ENCODE results near the gene FUT7. TPM values are rescaled to one million over a fixed set of nuclear protein-coding genes. Genes with fewer than 3 reads are reported as not detected.

Gene FUT7
- total and polyA plus RNA-seq, 9 of the 15 experiments (the other 6 are each of a cell fraction or from before 2014, with no cell fraction given), result not detected

DNA sequence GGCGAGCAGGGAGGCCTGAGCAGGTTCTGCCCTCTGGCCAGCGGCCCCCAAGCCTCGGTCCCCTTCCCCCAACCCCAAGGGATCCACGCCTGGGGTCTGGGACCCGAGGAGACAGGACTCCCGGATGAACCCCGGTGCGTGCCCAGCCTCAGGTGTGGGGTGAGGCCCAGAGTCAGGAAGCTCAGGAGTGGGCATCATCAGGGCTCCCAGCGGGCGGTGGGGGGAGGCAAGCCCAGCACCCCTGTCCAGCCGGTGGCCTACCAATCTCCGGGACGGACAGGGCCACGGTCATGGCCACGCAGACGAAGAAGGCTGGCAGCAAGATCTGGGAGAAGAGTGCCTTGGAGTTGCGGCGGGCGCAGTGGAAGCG, 18.3 kb downstream of the FUT7 start:
- Histone ChIP-seq H3K9me1 (ENCODE audit: control insufficient read depth, insufficient read depth, low read length) (no peaks in the 10 kb centered on the region), H3K9ac (ENCODE audit: insufficient read depth in 1 of 2, low read depth in 2 of 2, low read length in 2 of 2) (peak overlapping the region in 1 of 2 experiments; percentile 68; a peak in 2 of 4 replicates), H3K36me3 (ENCODE audit: control insufficient read depth, insufficient read depth, low read length) (no peaks in the 10 kb centered on the region), H3K27me3 (ENCODE audit: control insufficient read depth in 2 of 2, insufficient read depth in 2 of 2, low read length in 2 of 2) (no peaks in the 10 kb centered on the region), H2AFZ (ENCODE audit: low read depth, low read length) (no peak overlapping the region), H4K20me1 (replicated peaks; ENCODE audit: control insufficient read depth, insufficient read depth, low read length) (no peaks in the 10 kb centered on the region), H3K4me1 (replicated peaks in 1 of 2; ENCODE audit: control insufficient read depth in 2 of 2, insufficient read depth in 2 of 2, low read length in 2 of 2) (peaks cover 0 to 66% of the 10 kb centered on the region in 2 experiments; a peak in 2 of 5 replicates), H3K9me3 (replicated peaks; ENCODE audit: control insufficient read depth, insufficient read depth, low read depth, low read length) (no peaks in the 10 kb centered on the region), H3K79me2 (ENCODE audit: control insufficient read depth, insufficient read depth, low read length) (no peaks in the 10 kb centered on the region), H3K4me2 (ENCODE audit: insufficient read depth, low read length) (no peak overlapping the region), H3K4me3 (no peak overlapping the region), H3K27ac (ENCODE audit: extremely low read depth, low read depth, low read length) (no peak overlapping the region)
- intact Hi-C loops (cut with micrococcal nuclease) (no loop called here), in situ Hi-C loops (cut with MboI) (no loop called here)
- no peak for FAIRE-seq
- ChIA-PET CTCF (ENCODE audit: low intra/inter-chr PET ratio) (no interaction called here), POLR2A (interaction anchor here (1.1 kb wide), 1 partner anchor 21 kb away, joined by 3 read pairs; no protein-coding TSS in a partner anchor)
- WGBS (ENCODE audit: insufficient coverage, low coverage, missing lambda C conversion rate), result 81% methylated on average over 14 of the region's 20 CpGs
- DNase-seq (ENCODE audit: extremely low read depth in 1 of 4, low spot score in 3 of 4), result no peak
- no peak; the same call in 2 of the 3 replicates for ATAC-seq
- TF ChIP-seq ZKSCAN1 (IDR thresholded peaks at IDR 0.05; ENCODE audit: low read depth, low read length) (no peak), YY1 (IDR thresholded peaks at IDR 0.05; ENCODE audit: borderline replicate concordance in 1 of 3, control insufficient read depth in 1 of 3, extremely low read depth in 1 of 3, insufficient read depth in 3 of 3, insufficient read length in 1 of 3, insufficient replicate concordance in 2 of 3, low read depth in 1 of 3, low read length in 2 of 3) (no peak), ZNF507 (tag; conservative IDR thresholded peaks at IDR 0.05) (no peak), ZBTB33 (CRISPR knock-in tag; IDR thresholded peaks at IDR 0.05) (peak; percentile 41; the same call in 1 of the 2 replicates), SIN3A (IDR thresholded peaks at IDR 0.05; ENCODE audit: borderline replicate concordance in 2 of 2, control insufficient read depth in 1 of 2, low read depth in 2 of 2, low read length in 2 of 2) (no peak), NFE2L1 (tag; IDR thresholded peaks at IDR 0.05; ENCODE audit: borderline replicate concordance, low read depth) (no peak), HNRNPL (IDR thresholded peaks at IDR 0.05; ENCODE audit: low read depth, low read length) (0 out of 2 replicates have a peak, but pooled peaks have one; percentile 26), HMGN3 (IDR thresholded peaks at IDR 0.05; ENCODE audit: borderline replicate concordance, extremely low read depth, insufficient read length, low read depth, low read length) (peak; percentile 34)
- TF ChIP-seq, protein P1, sequence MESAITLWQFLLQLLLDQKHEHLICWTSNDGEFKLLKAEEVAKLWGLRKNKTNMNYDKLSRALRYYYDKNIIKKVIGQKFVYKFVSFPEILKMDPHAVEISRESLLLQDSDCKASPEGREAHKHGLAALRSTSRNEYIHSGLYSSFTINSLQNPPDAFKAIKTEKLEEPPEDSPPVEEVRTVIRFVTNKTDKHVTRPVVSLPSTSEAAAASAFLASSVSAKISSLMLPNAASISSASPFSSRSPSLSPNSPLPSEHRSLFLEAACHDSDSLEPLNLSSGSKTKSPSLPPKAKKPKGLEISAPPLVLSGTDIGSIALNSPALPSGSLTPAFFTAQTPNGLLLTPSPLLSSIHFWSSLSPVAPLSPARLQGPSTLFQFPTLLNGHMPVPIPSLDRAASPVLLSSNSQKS (CRISPR knock-in tag; IDR thresholded peaks at IDR 0.05), result no peak
- TF ChIP-seq, protein P2, sequence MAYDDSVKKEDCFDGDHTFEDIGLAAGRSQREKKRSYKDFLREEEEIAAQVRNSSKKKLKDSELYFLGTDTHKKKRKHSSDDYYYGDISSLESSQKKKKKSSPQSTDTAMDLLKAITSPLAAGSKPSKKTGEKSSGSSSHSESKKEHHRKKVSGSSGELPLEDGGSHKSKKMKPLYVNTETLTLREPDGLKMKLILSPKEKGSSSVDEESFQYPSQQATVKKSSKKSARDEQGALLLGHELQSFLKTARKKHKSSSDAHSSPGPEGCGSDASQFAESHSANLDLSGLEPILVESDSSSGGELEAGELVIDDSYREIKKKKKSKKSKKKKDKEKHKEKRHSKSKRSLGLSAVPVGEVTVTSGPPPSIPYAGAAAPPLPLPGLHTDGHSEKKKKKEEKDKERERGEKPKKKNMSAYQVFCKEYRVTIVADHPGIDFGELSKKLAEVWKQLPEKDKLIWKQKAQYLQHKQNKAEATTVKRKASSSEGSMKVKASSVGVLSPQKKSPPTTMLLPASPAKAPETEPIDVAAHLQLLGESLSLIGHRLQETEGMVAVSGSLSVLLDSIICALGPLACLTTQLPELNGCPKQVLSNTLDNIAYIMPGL (CRISPR knock-in tag; IDR thresholded peaks at IDR 0.05), result no peak
- BruUV-seq (replicated peaks), result no TSS peak
